Hepatocyte (in vitro differentiated cells): ENCODE data around the gene GYPC.
"Not testable (repeated sequence)": the region's sequence is repeated elsewhere in the genome, so short reads cannot be mapped to it uniquely, and the experiment has no call there.

Source experiments
- EZH2 ChIP-seq: fragments of 200-600 bp; sonication (generic); IDR thresholded peaks from 2 replicates; pipeline ENCODE4 v1.6.1; 2016; ENCODE audit warnings: antibody characterized with exemption, mild to moderate bottlenecking, borderline replicate concordance
- EZH2phosphoT487 ChIP-seq: fragments of 200-600 bp; sonication (generic); IDR thresholded peaks from one replicate; pipeline ENCODE4 v1.6.1; 2018; ENCODE audit warnings: antibody characterized with exemption, mild to moderate bottlenecking, low read depth, moderate library complexity; ENCODE audit not compliant: unreplicated experiment, severe bottlenecking
- TF ChIP-seq, protein P1 (sequence below): fragments of 200-600 bp; sonication (generic); IDR thresholded peaks from 2 replicates; pipeline ENCODE4 v1.5.1; 2016; ENCODE audit warnings: antibody characterized with exemption, mild to moderate bottlenecking; ENCODE audit not compliant: poor library complexity

DNA sequence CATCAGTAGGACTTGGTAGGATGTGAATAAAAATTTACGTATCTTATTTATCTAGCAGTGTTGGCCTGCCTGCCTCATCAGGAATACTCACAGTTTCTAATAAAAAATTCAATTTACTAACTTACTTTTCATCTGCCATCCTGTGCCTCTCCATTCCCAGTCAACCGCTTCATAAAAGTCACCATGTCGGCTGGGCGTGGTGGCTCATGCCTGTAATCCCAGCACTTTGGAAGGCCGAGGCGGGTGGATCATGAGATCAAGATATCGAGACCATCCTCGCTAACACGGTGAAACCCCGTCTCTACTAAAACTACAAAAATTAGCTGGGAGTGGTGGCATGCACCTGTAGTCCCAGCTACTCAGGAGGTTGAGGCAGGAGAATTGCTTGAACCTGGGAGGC, 61.3 kb downstream of the GYPC start:
- TF ChIP-seq, protein P1, sequence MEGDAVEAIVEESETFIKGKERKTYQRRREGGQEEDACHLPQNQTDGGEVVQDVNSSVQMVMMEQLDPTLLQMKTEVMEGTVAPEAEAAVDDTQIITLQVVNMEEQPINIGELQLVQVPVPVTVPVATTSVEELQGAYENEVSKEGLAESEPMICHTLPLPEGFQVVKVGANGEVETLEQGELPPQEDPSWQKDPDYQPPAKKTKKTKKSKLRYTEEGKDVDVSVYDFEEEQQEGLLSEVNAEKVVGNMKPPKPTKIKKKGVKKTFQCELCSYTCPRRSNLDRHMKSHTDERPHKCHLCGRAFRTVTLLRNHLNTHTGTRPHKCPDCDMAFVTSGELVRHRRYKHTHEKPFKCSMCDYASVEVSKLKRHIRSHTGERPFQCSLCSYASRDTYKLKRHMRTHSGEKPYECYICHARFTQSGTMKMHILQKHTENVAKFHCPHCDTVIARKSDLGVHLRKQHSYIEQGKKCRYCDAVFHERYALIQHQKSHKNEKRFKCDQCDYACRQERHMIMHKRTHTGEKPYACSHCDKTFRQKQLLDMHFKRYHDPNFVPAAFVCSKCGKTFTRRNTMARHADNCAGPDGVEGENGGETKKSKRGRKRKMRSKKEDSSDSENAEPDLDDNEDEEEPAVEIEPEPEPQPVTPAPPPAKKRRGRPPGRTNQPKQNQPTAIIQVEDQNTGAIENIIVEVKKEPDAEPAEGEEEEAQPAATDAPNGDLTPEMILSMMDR = not testable (repeated sequence)
- not testable (repeated sequence) for TF ChIP-seq EZH2phosphoT487, EZH2
